Measurements from ENCODE around the gene TEX54.
"Not testable (repeated sequence)": the region's sequence is repeated elsewhere in the genome, so short reads cannot be mapped to it uniquely, and the experiment has no call there.

- TF ChIP-seq CTCF, POLR2A (IDR thresholded peaks at IDR 0.05): not testable (repeated sequence)
- TF ChIP-seq EP300 (IDR thresholded peaks at IDR 0.05): peak in 1 of 2 donors; percentile 8
Observed at GRCh38 chr11:62840721-62841360, 8.2 kb upstream of the TEX54 start.
